Measurements from ENCODE around the gene FXYD7. TPM values are rescaled to one million over a fixed set of nuclear protein-coding genes. Genes with fewer than 3 reads are reported as not detected.

The FXYD7 gene
- total RNA-seq, 1 experiment from 2014 or later = 0.90 TPM

DNA sequence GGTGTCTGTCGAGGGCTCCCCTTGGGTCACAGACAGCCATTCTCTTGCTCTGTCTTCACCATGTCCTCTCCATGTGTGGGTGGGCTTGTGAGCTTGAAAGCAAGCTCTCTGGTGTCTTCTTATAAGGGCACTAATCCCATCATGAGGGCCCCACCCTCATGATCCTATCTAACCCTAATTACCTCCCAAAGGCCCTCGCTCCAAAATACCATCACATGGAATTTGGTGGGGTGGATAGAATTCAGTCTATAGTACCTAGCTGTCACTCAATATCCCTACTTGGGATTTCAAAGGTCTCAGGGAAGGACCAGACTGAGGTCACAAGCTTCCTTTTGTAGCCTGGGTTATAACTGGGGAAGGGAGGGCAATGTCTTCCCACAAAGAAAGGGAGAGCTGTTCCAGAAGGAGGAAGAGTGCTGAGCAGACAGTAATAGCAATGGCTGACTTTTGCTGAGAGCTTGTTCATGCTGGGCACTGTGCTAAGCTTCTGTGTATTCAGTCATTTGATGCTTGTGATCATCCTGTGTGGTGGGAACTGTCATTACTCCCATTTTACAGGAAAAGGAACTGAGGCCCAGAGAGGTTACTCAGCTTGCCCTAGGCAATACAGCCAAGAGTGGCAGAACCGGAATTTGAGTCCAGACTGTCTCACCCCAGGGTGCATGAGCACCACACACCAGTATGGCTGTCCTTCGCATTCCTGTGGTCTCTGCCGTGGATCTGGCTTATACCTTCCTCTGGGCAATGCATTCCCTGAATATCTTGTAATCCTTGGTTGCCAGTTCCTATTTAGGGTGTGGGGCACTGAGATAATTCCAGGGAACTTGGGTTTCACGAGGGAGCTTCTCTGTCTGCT, 19.6 kb downstream of the FXYD7 start:
- Mint-ChIP-seq H3K9me3 (ENCODE audit: low read depth, unreplicated experiment) (peaks cover 7% of the 10 kb centered on the region), H3K4me1 (ENCODE audit: low read depth, unreplicated experiment) (peaks cover 78% of the 10 kb centered on the region), H3K36me3 (ENCODE audit: insufficient read depth, unreplicated experiment) (peaks cover 99% of the 10 kb centered on the region), H3K27me3 (ENCODE audit: unreplicated experiment) (no peaks in the 10 kb centered on the region), H3K4me3 (ENCODE audit: low read depth, unreplicated experiment) (peak overlapping the region; percentile 62), H3K27ac (ENCODE audit: unreplicated experiment) (peak overlapping the region; percentile 90)
- CTCF ChIA-PET = interaction anchor here (0.5 to 1.5 kb wide), 5 partner anchors 9 to 657 kb away, joined by 3 to 5 read pairs (median 3); no protein-coding TSS in a partner anchor
- peak; percentile 88 for DNase-seq
- intact Hi-C loops (cut with micrococcal nuclease; ENCODE audit: unreplicated experiment) = loop anchor here (5.0 kb wide), 1 partner anchor 55 kb away; no protein-coding TSS in a partner anchor
- TF ChIP-seq, protein P1, sequence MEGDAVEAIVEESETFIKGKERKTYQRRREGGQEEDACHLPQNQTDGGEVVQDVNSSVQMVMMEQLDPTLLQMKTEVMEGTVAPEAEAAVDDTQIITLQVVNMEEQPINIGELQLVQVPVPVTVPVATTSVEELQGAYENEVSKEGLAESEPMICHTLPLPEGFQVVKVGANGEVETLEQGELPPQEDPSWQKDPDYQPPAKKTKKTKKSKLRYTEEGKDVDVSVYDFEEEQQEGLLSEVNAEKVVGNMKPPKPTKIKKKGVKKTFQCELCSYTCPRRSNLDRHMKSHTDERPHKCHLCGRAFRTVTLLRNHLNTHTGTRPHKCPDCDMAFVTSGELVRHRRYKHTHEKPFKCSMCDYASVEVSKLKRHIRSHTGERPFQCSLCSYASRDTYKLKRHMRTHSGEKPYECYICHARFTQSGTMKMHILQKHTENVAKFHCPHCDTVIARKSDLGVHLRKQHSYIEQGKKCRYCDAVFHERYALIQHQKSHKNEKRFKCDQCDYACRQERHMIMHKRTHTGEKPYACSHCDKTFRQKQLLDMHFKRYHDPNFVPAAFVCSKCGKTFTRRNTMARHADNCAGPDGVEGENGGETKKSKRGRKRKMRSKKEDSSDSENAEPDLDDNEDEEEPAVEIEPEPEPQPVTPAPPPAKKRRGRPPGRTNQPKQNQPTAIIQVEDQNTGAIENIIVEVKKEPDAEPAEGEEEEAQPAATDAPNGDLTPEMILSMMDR (IDR thresholded peaks at IDR 0.05; ENCODE audit: unreplicated experiment) = no peak
- BruUV-seq (replicated peaks) = no TSS peak

DNA sequence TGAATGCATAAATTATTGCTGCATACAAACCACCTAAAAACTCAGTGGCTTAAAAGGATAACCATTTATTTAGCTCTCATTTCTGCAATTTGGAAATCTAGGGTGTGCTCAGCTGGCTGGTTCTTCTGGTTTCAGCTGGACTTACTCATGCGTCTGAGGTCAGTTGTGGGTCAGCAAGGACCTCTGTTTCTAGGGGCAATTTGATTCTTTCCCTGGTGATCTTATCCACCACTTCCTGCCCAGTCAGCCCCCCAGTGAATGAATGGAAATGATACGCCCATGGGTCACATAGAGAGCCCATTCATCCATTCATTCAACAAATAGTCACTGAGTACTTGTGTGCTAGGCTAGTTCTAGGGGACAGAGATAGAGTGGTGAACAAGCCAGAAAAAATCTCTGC, 21.4 kb downstream of the FXYD7 start:
- Mint-ChIP-seq H3K27ac (ENCODE audit: unreplicated experiment) (peak overlapping the region; percentile 90), H3K36me3 (ENCODE audit: insufficient read depth, unreplicated experiment) (peaks cover 99% of the 10 kb centered on the region), H3K4me3 (ENCODE audit: low read depth, unreplicated experiment) (peak overlapping the region; percentile 31), H3K4me1 (ENCODE audit: low read depth, unreplicated experiment) (peaks cover 84% of the 10 kb centered on the region), H3K27me3 (ENCODE audit: unreplicated experiment) (no peaks in the 10 kb centered on the region), H3K9me3 (ENCODE audit: low read depth, unreplicated experiment) (peaks cover 7% of the 10 kb centered on the region)
- TF ChIP-seq, protein P1 (IDR thresholded peaks at IDR 0.05; ENCODE audit: unreplicated experiment) = no peak
- peak; percentile 87 for DNase-seq
- CTCF ChIA-PET = interaction anchor here (0.6 to 1.4 kb wide), 2 partner anchors 8 to 41 kb away, joined by 4 read pairs; no protein-coding TSS in a partner anchor
- intact Hi-C loops (cut with micrococcal nuclease; ENCODE audit: unreplicated experiment) = loop anchor here (1.0 to 5.0 kb wide), 2 partner anchors 53 to 84 kb away; no protein-coding TSS in a partner anchor
- BruUV-seq (replicated peaks) = no TSS peak

DNA sequence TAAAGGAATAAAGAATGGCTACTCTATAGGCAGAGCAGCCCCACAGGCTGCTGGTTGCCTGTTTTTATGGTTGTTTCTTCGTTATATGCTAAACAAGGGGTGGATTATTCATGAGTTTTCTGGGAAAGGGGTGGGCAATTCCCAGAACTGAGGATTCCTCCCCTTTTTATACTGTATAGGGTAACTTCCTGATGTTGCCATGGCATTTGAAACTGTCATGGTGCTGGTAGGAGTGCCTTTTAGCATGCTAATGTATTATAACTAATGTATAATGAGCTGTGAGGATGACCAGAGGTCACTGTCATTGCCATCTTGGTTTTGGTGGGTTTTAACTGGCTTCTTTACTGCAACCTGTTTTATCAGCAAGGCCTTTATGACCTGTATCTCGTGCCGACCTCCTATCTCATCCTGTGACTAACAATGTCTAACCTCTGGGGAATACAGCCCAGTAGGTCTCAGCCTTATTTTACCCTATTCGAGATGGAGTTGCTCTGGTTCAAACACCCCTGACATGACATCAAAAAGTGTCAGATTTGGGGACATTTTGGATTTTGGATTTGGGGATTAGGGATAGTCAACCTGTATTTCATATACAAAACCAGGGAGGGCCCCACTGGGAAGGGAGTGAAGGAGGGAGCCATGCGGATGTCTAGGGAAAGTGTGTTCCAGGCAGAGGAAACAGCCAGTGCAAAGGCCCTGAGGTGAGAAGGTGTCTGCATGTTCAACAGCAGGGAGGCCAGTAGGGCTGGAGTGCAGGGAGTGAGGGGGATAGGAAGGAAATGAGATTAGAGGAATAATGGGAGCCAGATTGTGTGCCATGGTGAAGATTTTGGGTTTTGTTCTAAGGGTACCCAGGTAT, 22.4 kb downstream of the FXYD7 start:
- H3K27ac Mint-ChIP-seq (ENCODE audit: unreplicated experiment) = peak overlapping the region; percentile 90
- peaks cover 7% of the 10 kb centered on the region for H3K9me3 Mint-ChIP-seq (ENCODE audit: low read depth, unreplicated experiment)
- peak overlapping the region; percentile 51 for H3K4me3 Mint-ChIP-seq (ENCODE audit: low read depth, unreplicated experiment)
- no TSS peak for BruUV-seq (replicated peaks)
- TF ChIP-seq, protein P1 (IDR thresholded peaks at IDR 0.05; ENCODE audit: unreplicated experiment) = no peak
- H3K4me1 Mint-ChIP-seq (ENCODE audit: low read depth, unreplicated experiment) = peaks cover 94% of the 10 kb centered on the region
- no peak for DNase-seq
- peaks cover 100% of the 10 kb centered on the region for H3K36me3 Mint-ChIP-seq (ENCODE audit: insufficient read depth, unreplicated experiment)
- CTCF ChIA-PET = no interaction called here
- H3K27me3 Mint-ChIP-seq (ENCODE audit: unreplicated experiment) = no peaks in the 10 kb centered on the region
- intact Hi-C loops (cut with micrococcal nuclease; ENCODE audit: unreplicated experiment) = no loop called here

Data from Calu3 (cell line).